Testis (tissue), 3 donors: Measurements from ENCODE around the gene SEC63. TPM values are rescaled to one million over a fixed set of nuclear protein-coding genes. Genes with fewer than 3 reads are reported as not detected.
"Not testable (repeated sequence)": the region's sequence is repeated elsewhere in the genome, so short reads cannot be mapped to it uniquely, and the experiment has no call there.

Experiments used
- DNase-seq: peaks from one replicate; pipeline ENCODE4 v3.0.0-alpha.2; 2019
- H3K27ac ChIP-seq, 2 donors: fragments of 200-600 bp; sonication (generic); one replicate each; pipeline ENCODE4 v1.5.1; 2019
- H3K27me3 ChIP-seq: fragments of 200-600 bp; sonication (generic); one replicate; pipeline ENCODE4 v1.5.1; 2019
- H3K36me3 ChIP-seq: fragments of 200-600 bp; sonication (generic); one replicate; pipeline ENCODE4 v1.5.1; 2017; ENCODE audit warnings: low read depth; ENCODE audit errors: missing control alignments
- H3K4me1 ChIP-seq: fragments of 200-600 bp; sonication (generic); one replicate; pipeline ENCODE4 v1.5.1; 2019
- H3K4me3 ChIP-seq, 2 donors: fragments of 200-600 bp; sonication (generic); one replicate each; pipeline ENCODE4 v1.5.1; 2017 to 2019
- H3K9me3 ChIP-seq: fragments of 200-600 bp; sonication (generic); one replicate; pipeline ENCODE4 v1.5.1; 2017
- POLR2A ChIP-seq: fragments of 450-650 bp; IDR thresholded peaks from one replicate; pipeline ENCODE4 v1.6.1; 2017; ENCODE audit warnings: antibody characterized with exemption, mild to moderate bottlenecking, moderate library complexity
- WGBS, 2 donors: methylation state at CpG; one replicate each; pipeline ENCODE4 v1.1.5; 2018; 5-methylcytosine and 5-hydroxymethylcytosine counted together
- intact Hi-C: fragments of 100-400 bp; cut with DNase I; formaldehyde crosslinking; loops from one replicate; pipeline ENCODE4 v1.15.1; 2023; ENCODE audit warnings: low total_unique reads
- polyA plus RNA-seq: library from polyadenylated mRNA; stranded (reverse); fragments of 350-450 nt; fragmentation: Illumina TruSeq; extraction: RNeasy Lipid Tissue Mini Kit (QIAGEN cat#74804); gene quantifications from one replicate; pipeline ENCODE4 v1.2.3, GENCODE V29; 2014; ENCODE audit warnings: low read depth, low replicate concordance; ENCODE audit not compliant: insufficient read depth
- total RNA-seq, 2 donors: library from RNA; depleted of rRNA; stranded (reverse); fragments of >200 nt; gene quantifications; one replicate each; pipeline ENCODE4 v1.2.3, GENCODE V29; 2016
- TF ChIP-seq, protein P1 (sequence below), 3 experiments: fragments of 450-650 bp in 2 of 3; fragments of 200-600 bp in 1 of 3; sonication (generic) in 1 of 3; IDR thresholded peaks; one replicate each; pipeline ENCODE4 v1.5.1; 2016 to 2019; ENCODE audit warnings: antibody characterized with exemption in 3 of 3, mild to moderate bottlenecking in 2 of 3, moderate library complexity in 1 of 3

Gene SEC63
- total and polyA plus RNA-seq, 3 donors from 2014 or later, result 53.4 to 68.1 (median 64.9) TPM

DNA sequence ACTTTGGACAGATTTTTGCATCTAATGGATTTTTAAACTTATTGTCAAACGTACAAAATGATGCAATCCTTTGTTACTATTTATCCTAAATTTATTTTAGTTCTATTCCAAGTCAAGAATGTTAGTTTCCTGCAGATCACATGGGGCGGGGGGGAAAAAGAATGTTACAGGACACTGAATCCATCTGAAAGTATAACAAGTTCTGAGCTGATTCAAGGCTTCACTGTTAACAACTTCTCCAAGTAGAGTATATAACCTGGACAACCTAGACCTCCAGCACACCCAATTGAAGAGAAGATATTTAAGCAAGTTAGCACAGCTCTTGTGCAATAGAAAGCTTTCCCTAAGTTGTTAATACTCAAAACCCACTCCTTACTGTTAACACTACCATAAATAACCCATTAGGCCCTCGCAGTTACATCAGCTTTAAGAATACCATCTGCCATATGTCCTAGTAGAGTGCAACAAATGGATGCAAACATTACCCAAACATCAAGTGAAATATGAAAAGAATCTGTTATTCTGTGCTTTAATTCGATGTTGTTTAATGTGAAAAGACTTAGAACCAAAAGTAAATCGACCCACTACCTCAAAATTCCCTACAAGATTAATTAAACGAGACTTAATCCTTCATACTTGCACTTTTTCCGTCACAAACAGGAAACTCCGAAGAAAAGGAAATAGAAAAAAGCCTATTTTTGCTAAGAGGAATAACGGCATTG is 1.3 kb downstream of the SEC63 start:
- Histone ChIP-seq H3K4me3 (peak overlapping the region; percentile 79 to 89), H3K4me1 (peaks cover 23% of the 10 kb centered on the region), H3K36me3 (no peaks in the 10 kb centered on the region), H3K27ac (peak overlapping the region; percentile 82 to 92), H3K9me3 (no peaks in the 10 kb centered on the region), H3K27me3 (no peaks in the 10 kb centered on the region)
- DNase-seq, result no peak
- WGBS, 2 donors, result 1 to 3% methylated on average over 9 of the region's 9 CpGs
- intact Hi-C loops, result no loop called here
- no peak for TF ChIP-seq POLR2A
- TF ChIP-seq, protein P1, sequence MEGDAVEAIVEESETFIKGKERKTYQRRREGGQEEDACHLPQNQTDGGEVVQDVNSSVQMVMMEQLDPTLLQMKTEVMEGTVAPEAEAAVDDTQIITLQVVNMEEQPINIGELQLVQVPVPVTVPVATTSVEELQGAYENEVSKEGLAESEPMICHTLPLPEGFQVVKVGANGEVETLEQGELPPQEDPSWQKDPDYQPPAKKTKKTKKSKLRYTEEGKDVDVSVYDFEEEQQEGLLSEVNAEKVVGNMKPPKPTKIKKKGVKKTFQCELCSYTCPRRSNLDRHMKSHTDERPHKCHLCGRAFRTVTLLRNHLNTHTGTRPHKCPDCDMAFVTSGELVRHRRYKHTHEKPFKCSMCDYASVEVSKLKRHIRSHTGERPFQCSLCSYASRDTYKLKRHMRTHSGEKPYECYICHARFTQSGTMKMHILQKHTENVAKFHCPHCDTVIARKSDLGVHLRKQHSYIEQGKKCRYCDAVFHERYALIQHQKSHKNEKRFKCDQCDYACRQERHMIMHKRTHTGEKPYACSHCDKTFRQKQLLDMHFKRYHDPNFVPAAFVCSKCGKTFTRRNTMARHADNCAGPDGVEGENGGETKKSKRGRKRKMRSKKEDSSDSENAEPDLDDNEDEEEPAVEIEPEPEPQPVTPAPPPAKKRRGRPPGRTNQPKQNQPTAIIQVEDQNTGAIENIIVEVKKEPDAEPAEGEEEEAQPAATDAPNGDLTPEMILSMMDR (IDR thresholded peaks at IDR 0.05), result no peak

DNA sequence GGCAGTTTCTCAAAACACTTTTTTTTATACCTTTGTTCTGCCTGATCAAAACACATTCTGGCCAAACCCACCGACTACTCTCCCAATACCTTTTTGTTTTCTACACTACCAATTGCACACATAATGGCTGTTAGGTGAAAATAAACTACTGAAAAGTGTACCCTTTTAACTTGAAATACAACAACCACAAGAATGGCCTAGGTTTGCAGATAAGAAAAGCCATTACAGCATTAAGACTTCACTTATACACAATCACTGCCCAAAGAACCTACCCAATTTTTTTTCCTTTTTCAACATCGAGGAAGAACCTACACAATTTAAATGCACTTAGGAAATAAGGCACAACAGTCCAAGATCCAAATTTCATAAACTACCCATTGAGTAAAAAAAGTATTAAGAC is 1.8 kb downstream of the SEC63 start:
- TF ChIP-seq, protein P1 (IDR thresholded peaks at IDR 0.05), result no peak
- TF ChIP-seq POLR2A, result no peak
- WGBS, 2 donors, result 31 to 35% methylated on average over 2 of the region's 2 CpGs
- peak overlapping the region in 1 of 2 donors; percentile 92 for H3K27ac ChIP-seq
- DNase-seq, result no peak
- peak overlapping the region in 1 of 2 donors; percentile 79 for H3K4me3 ChIP-seq
- H3K4me1 ChIP-seq, result peaks cover 26% of the 10 kb centered on the region
- intact Hi-C loops, result no loop called here
- H3K36me3 ChIP-seq, result no peaks in the 10 kb centered on the region
- H3K9me3 ChIP-seq, result no peaks in the 10 kb centered on the region
- no peaks in the 10 kb centered on the region for H3K27me3 ChIP-seq

- H3K4me1 ChIP-seq, result peaks cover 27% of the 10 kb centered on the region
- intact Hi-C loops, H3K27me3 ChIP-seq, H3K4me3 ChIP-seq, H3K9me3 ChIP-seq, DNase-seq, H3K36me3 ChIP-seq, H3K27ac ChIP-seq: not testable (repeated sequence)
- whole genome bisulfite sequencing, 2 donors, result 63 to 73% methylated on average over 2 to 17 of the region's 19 CpGs
Observed at GRCh38 chr6:107953858-107954414, 4.1 kb downstream of the SEC63 start.

DNA sequence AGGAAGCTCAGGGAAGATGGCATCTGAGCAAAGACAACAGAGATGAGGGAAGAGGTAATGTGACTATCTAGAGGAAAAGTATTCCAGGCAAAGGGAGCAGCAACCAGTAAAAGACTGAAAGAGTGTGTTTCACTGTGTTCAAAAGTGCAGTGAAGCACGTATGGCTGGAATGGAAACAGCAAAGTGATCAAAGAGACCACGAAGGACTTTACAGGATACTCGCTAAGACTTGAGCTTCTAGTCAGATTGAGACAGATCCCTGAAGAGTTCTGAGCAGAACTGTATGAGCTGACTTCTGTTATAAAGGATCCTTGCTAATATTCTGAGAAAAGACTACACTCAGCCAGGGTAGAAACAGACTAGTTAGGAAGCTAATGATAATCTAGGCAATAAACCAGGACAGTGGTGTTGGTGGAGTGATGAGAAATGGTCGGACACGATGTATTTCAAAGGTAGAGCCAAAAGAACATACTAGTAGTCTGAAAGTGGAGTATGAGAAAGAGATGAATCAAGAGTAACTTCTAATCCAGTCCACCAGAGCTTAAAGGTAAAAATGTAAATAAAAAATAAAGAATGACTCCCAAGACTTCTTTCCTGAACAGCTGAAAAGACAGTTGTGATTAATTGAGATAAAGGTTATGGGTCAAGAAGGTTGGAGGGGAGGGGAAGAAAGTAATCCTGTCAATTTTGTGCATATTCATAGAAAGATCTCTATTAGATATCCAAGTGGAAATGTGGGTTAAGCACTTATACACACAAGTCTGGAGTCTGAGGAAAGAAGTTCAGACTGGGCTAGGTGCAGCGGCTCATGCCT is 14.2 kb downstream of the SEC63 start:
- WGBS, 2 donors, result 57 to 72% methylated on average over 6 of the region's 6 CpGs
- DNase-seq, result no peak
- TF ChIP-seq, protein P1 (IDR thresholded peaks at IDR 0.05), result no peak
- no peak for TF ChIP-seq POLR2A
- Histone ChIP-seq H3K36me3 (no peaks in the 10 kb centered on the region), H3K27ac (no peak overlapping the region), H3K4me1 (peaks cover 29% of the 10 kb centered on the region), H3K27me3 (no peaks in the 10 kb centered on the region), H3K9me3 (no peaks in the 10 kb centered on the region), H3K4me3 (no peak overlapping the region)
- intact Hi-C loops, result no loop called here

DNA sequence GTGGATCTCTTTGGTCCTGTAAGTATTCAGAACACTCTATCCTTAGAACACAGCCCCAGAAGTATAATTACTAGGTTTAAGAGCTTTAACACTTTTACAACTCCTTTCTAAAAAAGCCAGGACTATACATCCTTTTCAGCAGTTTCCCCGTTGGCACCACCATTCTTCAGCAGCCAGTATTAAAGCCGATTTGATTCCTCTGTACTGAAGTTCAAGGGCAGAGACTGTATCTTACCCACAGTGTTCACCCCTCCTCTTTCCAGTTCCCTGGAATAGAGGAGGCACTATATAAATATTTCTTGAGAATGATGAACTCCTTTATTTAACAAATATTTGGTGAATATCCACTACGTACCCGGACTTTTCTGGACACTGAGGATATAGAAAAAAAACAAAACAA is 15.9 kb downstream of the SEC63 start:
- H3K4me3 ChIP-seq, result no peak overlapping the region
- intact Hi-C loops, result no loop called here
- TF ChIP-seq, protein P1 (IDR thresholded peaks at IDR 0.05), result no peak
- TF ChIP-seq POLR2A, result no peak
- no peaks in the 10 kb centered on the region for H3K36me3 ChIP-seq
- H3K27me3 ChIP-seq, result no peaks in the 10 kb centered on the region
- H3K9me3 ChIP-seq, result no peaks in the 10 kb centered on the region
- H3K4me1 ChIP-seq, result peaks cover 29% of the 10 kb centered on the region
- WGBS, 2 donors, result 38 to 51% methylated on average over 4 of the region's 4 CpGs
- no peak overlapping the region for H3K27ac ChIP-seq
- DNase-seq, result no peak
